Loucy (cell line): Measurements from ENCODE around the gene COPE.

Experiments
- EZH2phosphoT487 ChIP-seq: fragments of 200-600 bp; IDR thresholded peaks from 2 replicates; pipeline ENCODE4 v1.6.1; 2018; ENCODE audit warnings: antibody characterized with exemption, mild to moderate bottlenecking, moderate library complexity, borderline replicate concordance
- TF ChIP-seq, protein P1 (sequence below): fragments of 200-600 bp; sonication (generic); conservative IDR thresholded peaks from 2 replicates; pipeline ENCODE4 v1.5.1; 2014; ENCODE audit warnings: mild to moderate bottlenecking, antibody characterized with exemption, low read length

DNA sequence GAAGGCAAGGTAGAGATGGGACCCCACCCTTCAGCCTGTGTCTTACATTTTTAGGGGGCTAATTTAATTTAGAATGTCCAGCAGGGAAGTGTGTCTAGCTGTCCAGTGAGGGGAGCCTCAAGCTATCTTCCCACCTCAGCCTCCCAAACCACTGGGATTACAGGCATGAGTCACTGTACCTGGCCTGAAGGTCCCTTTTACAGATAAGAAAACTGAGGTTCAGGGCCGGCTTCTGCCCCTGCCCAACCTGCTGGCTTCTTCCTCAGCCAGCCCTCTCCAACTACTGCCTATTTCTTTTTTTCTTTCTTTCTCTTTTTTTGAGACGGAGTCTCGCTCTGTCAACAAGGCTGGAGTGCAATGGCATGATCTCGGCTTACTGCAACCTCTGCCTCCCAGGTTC is 41.2 kb upstream of the COPE start:
- TF ChIP-seq, protein P1, sequence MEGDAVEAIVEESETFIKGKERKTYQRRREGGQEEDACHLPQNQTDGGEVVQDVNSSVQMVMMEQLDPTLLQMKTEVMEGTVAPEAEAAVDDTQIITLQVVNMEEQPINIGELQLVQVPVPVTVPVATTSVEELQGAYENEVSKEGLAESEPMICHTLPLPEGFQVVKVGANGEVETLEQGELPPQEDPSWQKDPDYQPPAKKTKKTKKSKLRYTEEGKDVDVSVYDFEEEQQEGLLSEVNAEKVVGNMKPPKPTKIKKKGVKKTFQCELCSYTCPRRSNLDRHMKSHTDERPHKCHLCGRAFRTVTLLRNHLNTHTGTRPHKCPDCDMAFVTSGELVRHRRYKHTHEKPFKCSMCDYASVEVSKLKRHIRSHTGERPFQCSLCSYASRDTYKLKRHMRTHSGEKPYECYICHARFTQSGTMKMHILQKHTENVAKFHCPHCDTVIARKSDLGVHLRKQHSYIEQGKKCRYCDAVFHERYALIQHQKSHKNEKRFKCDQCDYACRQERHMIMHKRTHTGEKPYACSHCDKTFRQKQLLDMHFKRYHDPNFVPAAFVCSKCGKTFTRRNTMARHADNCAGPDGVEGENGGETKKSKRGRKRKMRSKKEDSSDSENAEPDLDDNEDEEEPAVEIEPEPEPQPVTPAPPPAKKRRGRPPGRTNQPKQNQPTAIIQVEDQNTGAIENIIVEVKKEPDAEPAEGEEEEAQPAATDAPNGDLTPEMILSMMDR: no peak
- no peak for TF ChIP-seq EZH2phosphoT487
